BLaER1 treated with 17β-estradiol and CSF1 and Interleukin-3, amounts not matched to agents 10 nM and 100 nM (cell line): ENCODE results near the gene HBB.
A peak's percentile ranks its signal among the peaks of the same experiment; 100 is the strongest.

Source experiments
- H3K27ac ChIP-seq, 11 experiments: shearing (Covaris generic); formaldehyde crosslinking; 2 replicates each; pipeline ENCODE4 v1.8.1; 2022
- H3K27me3 ChIP-seq, 11 experiments: shearing (Covaris generic); formaldehyde crosslinking; 2 replicates each; pipeline ENCODE4 v1.8.1; 2022
- H3K36me3 ChIP-seq, 11 experiments: shearing (Covaris generic); formaldehyde crosslinking; 2 replicates each; pipeline ENCODE4 v1.8.1; 2022
- H3K4me1 ChIP-seq, 10 experiments: shearing (Covaris generic); formaldehyde crosslinking; 2 replicates each; pipeline ENCODE4 v1.8.1; 2022
- H3K4me2 ChIP-seq, 11 experiments: shearing (Covaris generic); formaldehyde crosslinking; 2 replicates each; pipeline ENCODE4 v1.8.1; 2022
- H3K4me3 ChIP-seq, 10 experiments: shearing (Covaris generic); formaldehyde crosslinking; 2 replicates each; pipeline ENCODE4 v1.8.1; 2022
- H3K9ac ChIP-seq, 11 experiments: shearing (Covaris generic); formaldehyde crosslinking; 2 replicates each; pipeline ENCODE4 v1.8.1; 2022
- H3K9me3 ChIP-seq, 11 experiments: shearing (Covaris generic); formaldehyde crosslinking; replicated peaks in 1 of 11; 2 replicates each; pipeline ENCODE4 v1.8.1; 2022
- H4K20me1 ChIP-seq, 11 experiments: shearing (Covaris generic); formaldehyde crosslinking; 2 replicates each; pipeline ENCODE4 v1.8.1; 2022
- Cebpa-rat ChIP-seq, 11 experiments: shearing (Covaris generic); IDR thresholded peaks; 2 replicates each; pipeline ENCODE4 v1.8.1; 2022

Gene HBB

GRCh38 chr11:5204787-5205186 is 22.1 kb downstream of the HBB start:
- H3K9me3 ChIP-seq, result no peaks in the 10 kb centered on the region
- no peaks in the 10 kb centered on the region for H4K20me1 ChIP-seq
- H3K27ac ChIP-seq, result no peak overlapping the region
- no peak overlapping the region for H3K4me3 ChIP-seq
- no peak overlapping the region for H3K9ac ChIP-seq
- no peak for TF ChIP-seq Cebpa-rat (IDR thresholded peaks at IDR 0.05)
- no peaks in the 10 kb centered on the region for H3K4me1 ChIP-seq
- no peaks in the 10 kb centered on the region for H3K27me3 ChIP-seq
- H3K36me3 ChIP-seq, result no peaks in the 10 kb centered on the region
- H3K4me2 ChIP-seq, result no peak overlapping the region

- no peak overlapping the region for H3K4me2 ChIP-seq
- no peak overlapping the region for H3K9ac ChIP-seq
- no peaks in the 10 kb centered on the region for H3K4me1 ChIP-seq
- no peak for TF ChIP-seq Cebpa-rat (IDR thresholded peaks at IDR 0.05)
- H3K27me3 ChIP-seq, result no peaks in the 10 kb centered on the region
- H3K4me3 ChIP-seq, result no peak overlapping the region
- H3K36me3 ChIP-seq, result no peaks in the 10 kb centered on the region
- H3K27ac ChIP-seq, result no peak overlapping the region
- no peaks in the 10 kb centered on the region for H4K20me1 ChIP-seq
- no peaks in the 10 kb centered on the region for H3K9me3 ChIP-seq
These were observed 23.5 kb downstream of the HBB start for GRCh38 chr11:5203366-5203765.

GRCh38 chr11:5200582-5200981 is 26.3 kb downstream of the HBB start, which contains the start of gene OR51V1:
TSS of gene OR51V1 (minus strand) at chr11:5200682. CDS start at chr11:5200682, 0 bp downstream.
- no peaks in the 10 kb centered on the region for H4K20me1 ChIP-seq
- H3K27me3 ChIP-seq, result no peaks in the 10 kb centered on the region
- no peak within 1 kb of the TSS for H3K4me3 ChIP-seq
- no peak within 1 kb of the TSS for H3K4me2 ChIP-seq
- H3K9ac ChIP-seq, result no peak within 1 kb of the TSS
- H3K36me3 ChIP-seq, result no peaks in the 10 kb centered on the region
- no peak within 1 kb of the TSS for H3K27ac ChIP-seq
- no peak for TF ChIP-seq Cebpa-rat (IDR thresholded peaks at IDR 0.05)
- no peaks in the 10 kb centered on the region for H3K9me3 ChIP-seq
- peaks cover 0 to 10% (median 0%) of the 10 kb centered on the region in 10 experiments; a peak in 3 of 20 replicates for H3K4me1 ChIP-seq

- no peak overlapping the region for H3K9ac ChIP-seq
- peaks cover 0 to 8% (median 6%) of the 10 kb centered on the region in 11 experiments; a peak in 12 of 22 replicates for H3K9me3 ChIP-seq
- H3K27ac ChIP-seq, result no peak overlapping the region
- no peak overlapping the region for H3K4me2 ChIP-seq
- H3K4me3 ChIP-seq, result no peak overlapping the region
- no peak for TF ChIP-seq Cebpa-rat (IDR thresholded peaks at IDR 0.05)
- no peaks in the 10 kb centered on the region for H3K27me3 ChIP-seq
- peaks cover 0 to 10% (median 0%) of the 10 kb centered on the region in 10 experiments; a peak in 3 of 20 replicates for H3K4me1 ChIP-seq
- no peaks in the 10 kb centered on the region for H3K36me3 ChIP-seq
- H4K20me1 ChIP-seq, result no peaks in the 10 kb centered on the region
These were observed 28.6 kb downstream of the HBB start for GRCh38 chr11:5198285-5198684.

- Histone ChIP-seq H3K4me1 (peaks cover 0 to 10% (median 0%) of the 10 kb centered on the region in 10 experiments; a peak in 3 of 20 replicates), H3K4me3 (no peak overlapping the region), H4K20me1 (no peaks in the 10 kb centered on the region), H3K27me3 (no peaks in the 10 kb centered on the region), H3K36me3 (no peaks in the 10 kb centered on the region), H3K9me3 (peaks cover 0 to 11% (median 6%) of the 10 kb centered on the region in 11 experiments; a peak in 12 of 22 replicates), H3K27ac (no peak overlapping the region), H3K9ac (no peak overlapping the region), H3K4me2 (0 out of 22 replicates have a peak overlapping the region, but pooled peaks of 2 of the 11 experiments have one; percentile 8 to 17)
- no peak for TF ChIP-seq Cebpa-rat (IDR thresholded peaks at IDR 0.05)
These were observed 29.3 kb downstream of the HBB start for GRCh38 chr11:5197536-5197935.

GRCh38 chr11:5196731-5197130 is 30.1 kb downstream of the HBB start:
- H3K27ac ChIP-seq, result no peak overlapping the region
- no peak overlapping the region for H3K9ac ChIP-seq
- peaks cover 0 to 10% (median 0%) of the 10 kb centered on the region in 10 experiments; a peak in 3 of 20 replicates for H3K4me1 ChIP-seq
- peaks cover 0 to 11% (median 6%) of the 10 kb centered on the region in 11 experiments; a peak in 12 of 22 replicates for H3K9me3 ChIP-seq
- H4K20me1 ChIP-seq, result no peaks in the 10 kb centered on the region
- no peak overlapping the region for H3K4me2 ChIP-seq
- TF ChIP-seq Cebpa-rat (IDR thresholded peaks at IDR 0.05), result no peak
- H3K27me3 ChIP-seq, result no peaks in the 10 kb centered on the region
- H3K36me3 ChIP-seq, result no peaks in the 10 kb centered on the region
- H3K4me3 ChIP-seq, result no peak overlapping the region

- Histone ChIP-seq H3K4me2 (no peak overlapping the region), H3K27me3 (no peaks in the 10 kb centered on the region), H3K36me3 (no peaks in the 10 kb centered on the region), H3K4me3 (no peak overlapping the region), H4K20me1 (no peaks in the 10 kb centered on the region), H3K9me3 (peaks cover 0 to 11% (median 6%) of the 10 kb centered on the region in 11 experiments; a peak in 12 of 22 replicates), H3K9ac (no peak overlapping the region), H3K27ac (no peak overlapping the region), H3K4me1 (peaks cover 0 to 10% (median 0%) of the 10 kb centered on the region in 10 experiments; a peak in 3 of 20 replicates)
- no peak for TF ChIP-seq Cebpa-rat (IDR thresholded peaks at IDR 0.05)
These were observed 30.8 kb downstream of the HBB start for GRCh38 chr11:5196067-5196466.

- H3K4me1 ChIP-seq, result peaks cover 0 to 8% (median 0%) of the 10 kb centered on the region in 10 experiments; a peak in 3 of 20 replicates
- H3K9ac ChIP-seq, result no peak overlapping the region
- H3K27me3 ChIP-seq, result no peaks in the 10 kb centered on the region
- H3K36me3 ChIP-seq, result no peaks in the 10 kb centered on the region
- H4K20me1 ChIP-seq, result no peaks in the 10 kb centered on the region
- H3K27ac ChIP-seq, result no peak overlapping the region
- H3K4me2 ChIP-seq, result no peak overlapping the region
- no peak overlapping the region for H3K4me3 ChIP-seq
- H3K9me3 ChIP-seq, result peaks cover 5 to 20% (median 10%) of the 10 kb centered on the region in 11 experiments; a peak in 16 of 22 replicates
- no peak for TF ChIP-seq Cebpa-rat (IDR thresholded peaks at IDR 0.05)
These were observed 34.1 kb downstream of the HBB start for GRCh38 chr11:5192738-5193137.

GRCh38 chr11:5188201-5188600 is 38.7 kb downstream of the HBB start:
- Histone ChIP-seq H3K36me3 (no peaks in the 10 kb centered on the region), H3K27me3 (no peaks in the 10 kb centered on the region), H3K4me2 (no peak overlapping the region), H3K4me1 (no peaks in the 10 kb centered on the region), H3K9ac (no peak overlapping the region), H3K27ac (no peak overlapping the region), H3K4me3 (no peak overlapping the region), H4K20me1 (no peaks in the 10 kb centered on the region), H3K9me3 (peaks cover 0 to 12% (median 4%) of the 10 kb centered on the region in 11 experiments; a peak in 8 of 22 replicates)
- TF ChIP-seq Cebpa-rat (IDR thresholded peaks at IDR 0.05), result no peak
